NB4 (cell line): Measurements from ENCODE around the gene NFATC1.

Experiments used
- DNase-seq: peaks from one replicate; pipeline ENCODE4 v3.0.0; 2010; ENCODE audit warnings: low read depth
- H3K4me3 ChIP-seq: one replicate; pipeline ENCODE4 v1.5.1; 2011; ENCODE audit warnings: mild to moderate bottlenecking, low read depth, low read length, moderate library complexity
- CTCF ChIP-seq: IDR thresholded peaks from one replicate; pipeline ENCODE4 v1.5.1; 2012; ENCODE audit warnings: low read depth, low read length
- MAX ChIP-seq: IDR thresholded peaks from 2 replicates; pipeline ENCODE4 v1.6.1; 2011; ENCODE audit warnings: low read depth, low read length
- MYC ChIP-seq: IDR thresholded peaks from 2 replicates; pipeline ENCODE4 v1.6.1; 2011; ENCODE audit warnings: low read depth, low read length
- POLR2A ChIP-seq: IDR thresholded peaks from 2 replicates; pipeline ENCODE4 v1.6.1; 2011; ENCODE audit warnings: mild to moderate bottlenecking; ENCODE audit not compliant: insufficient read length; ENCODE audit errors: extremely low read depth

The NFATC1 gene

GRCh38 chr18:79540161-79540903 is 144.6 kb downstream of the NFATC1 start:
- TF ChIP-seq MYC (no peak), CTCF (no peak), MAX (no peak), POLR2A (no peak)
- DNase-seq, result no peak
- H3K4me3 ChIP-seq, result no peak overlapping the region

- TF ChIP-seq MAX, result no peak
- DNase-seq, result no peak
- H3K4me3 ChIP-seq, result no peak overlapping the region
These were observed 145.2 kb downstream of the NFATC1 start for GRCh38 chr18:79540904-79541282.

GRCh38 chr18:79542213-79542612 is 146.5 kb downstream of the NFATC1 start:
- H3K4me3 ChIP-seq, result no peak overlapping the region
- DNase-seq, result no peak
- TF ChIP-seq MAX (no peak), MYC (no peak), POLR2A (no peak), CTCF (no peak)

GRCh38 chr18:79542876-79543750 is 147.4 kb downstream of the NFATC1 start:
- no peak overlapping the region for H3K4me3 ChIP-seq
- no peak for TF ChIP-seq POLR2A
- TF ChIP-seq CTCF, result no peak
- no peak for TF ChIP-seq MAX
- no peak for DNase-seq

GRCh38 chr18:79543861-79544385 is 148.2 kb downstream of the NFATC1 start:
- TF ChIP-seq POLR2A, result no peak
- no peak for TF ChIP-seq CTCF
- no peak for TF ChIP-seq MYC
- no peak for TF ChIP-seq MAX
- no peak overlapping the region for H3K4me3 ChIP-seq
- no peak for DNase-seq

- no peak for DNase-seq
- no peak for TF ChIP-seq MAX
- no peak for TF ChIP-seq CTCF
- no peak for TF ChIP-seq POLR2A
- TF ChIP-seq MYC, result no peak
- no peak overlapping the region for H3K4me3 ChIP-seq
These were observed 148.7 kb downstream of the NFATC1 start for GRCh38 chr18:79544386-79544963.
